HG03159 (cell line): ENCODE data around the gene KDM1B.
"Not testable (repeated sequence)": the region's sequence is repeated elsewhere in the genome, so short reads cannot be mapped to it uniquely, and the experiment has no call there.

Experiments used
- ATAC-seq: cut with Tn5 transposase; IDR thresholded peaks from one replicate; pipeline ENCODE4 v1.9.1; 2021; ENCODE audit warnings: mild to moderate bottlenecking, moderate library complexity; ENCODE audit not compliant: unreplicated experiment

The KDM1B gene

DNA sequence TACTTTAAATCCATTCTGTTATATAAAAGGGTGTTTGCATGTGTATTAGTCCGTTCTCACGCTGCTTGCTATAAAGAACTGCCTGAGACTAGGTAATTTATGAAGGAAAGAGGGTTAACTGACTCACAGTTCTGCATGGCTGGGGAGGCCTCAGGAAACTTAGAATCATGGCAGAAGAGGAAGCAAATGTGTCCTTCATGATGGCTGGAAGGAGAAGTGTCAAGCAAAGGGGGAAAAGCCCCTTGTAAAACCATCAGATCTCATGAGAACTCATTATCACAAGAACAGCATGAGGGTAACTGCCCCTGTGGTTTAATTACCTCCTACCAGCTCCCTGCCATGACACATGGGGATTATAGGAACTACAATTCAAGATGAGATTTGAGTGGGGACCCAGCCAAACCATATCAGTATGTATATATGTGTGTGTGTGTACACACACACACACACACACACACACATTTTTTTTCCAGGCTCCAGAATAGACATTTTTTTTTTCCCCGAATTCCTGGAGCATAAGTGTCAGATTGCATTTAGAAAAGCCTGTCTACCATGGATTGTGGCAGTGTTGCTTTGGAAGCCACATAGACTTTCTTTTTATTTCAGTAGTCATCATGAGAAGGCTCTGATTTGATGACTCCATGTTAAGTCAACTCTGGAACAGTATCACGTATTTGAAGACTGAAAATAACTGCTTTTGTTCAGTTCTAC, 31.5 kb downstream of the KDM1B start:
- ATAC-seq: no peak

DNA sequence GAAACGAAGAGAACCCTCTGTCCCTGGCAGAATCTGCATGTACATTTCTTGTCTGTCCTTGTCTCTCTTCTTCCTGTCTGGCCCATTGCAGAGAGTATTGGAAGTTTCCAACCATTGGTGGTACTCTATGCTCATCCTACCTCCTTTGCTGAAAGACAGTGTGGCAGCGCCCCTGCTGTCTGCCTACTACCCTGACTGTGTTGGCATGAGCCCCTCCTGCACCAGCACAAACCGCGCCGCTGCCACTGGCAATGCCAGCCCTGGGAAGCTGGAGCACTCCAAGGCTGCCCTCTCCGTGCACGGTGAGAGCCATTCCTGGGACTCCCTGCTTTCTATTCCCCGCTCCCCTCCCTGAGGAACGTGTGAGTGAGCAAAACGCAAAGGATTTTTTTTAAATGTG, 32.5 kb downstream of the KDM1B start:
- ATAC-seq: no peak

DNA sequence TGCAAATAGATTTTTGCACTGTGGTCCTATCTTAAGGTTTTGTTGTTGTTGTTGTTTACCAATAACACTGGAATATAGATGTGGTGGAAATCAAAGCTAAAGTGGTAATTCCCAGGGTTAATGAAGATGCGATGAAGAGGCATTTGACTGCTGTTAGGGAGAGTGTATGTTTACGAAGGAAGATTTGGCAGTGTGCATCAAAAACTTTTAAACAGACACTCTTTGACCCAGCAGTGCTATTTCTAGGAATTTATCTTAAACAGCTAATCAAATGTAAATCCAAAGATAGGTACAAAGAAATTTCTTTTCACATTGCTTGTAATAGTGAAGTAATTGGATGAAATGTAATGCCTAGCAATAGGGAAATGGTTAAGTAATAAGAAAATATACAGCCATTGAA, 34.0 kb downstream of the KDM1B start:
- no peak for ATAC-seq

DNA sequence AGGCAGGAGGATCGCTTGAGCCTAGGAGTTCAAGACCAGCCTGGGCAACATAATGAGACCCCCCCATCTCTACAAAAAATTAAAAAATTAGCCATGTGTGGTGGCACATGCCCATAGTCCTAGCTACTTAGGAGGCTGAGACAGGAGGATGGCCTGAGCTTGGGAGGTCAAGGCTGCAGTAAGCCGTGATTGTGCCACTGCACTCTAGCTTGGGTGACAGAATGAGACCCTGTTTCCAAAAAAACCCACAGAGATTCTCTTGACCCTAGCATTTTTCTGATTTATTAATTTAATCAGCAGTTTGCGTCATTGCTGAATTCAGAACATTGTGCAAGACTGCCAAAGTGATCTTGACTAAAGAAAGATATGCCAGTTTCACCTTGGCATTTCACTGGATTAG, 36.8 kb downstream of the KDM1B start:
- ATAC-seq: no peak

DNA sequence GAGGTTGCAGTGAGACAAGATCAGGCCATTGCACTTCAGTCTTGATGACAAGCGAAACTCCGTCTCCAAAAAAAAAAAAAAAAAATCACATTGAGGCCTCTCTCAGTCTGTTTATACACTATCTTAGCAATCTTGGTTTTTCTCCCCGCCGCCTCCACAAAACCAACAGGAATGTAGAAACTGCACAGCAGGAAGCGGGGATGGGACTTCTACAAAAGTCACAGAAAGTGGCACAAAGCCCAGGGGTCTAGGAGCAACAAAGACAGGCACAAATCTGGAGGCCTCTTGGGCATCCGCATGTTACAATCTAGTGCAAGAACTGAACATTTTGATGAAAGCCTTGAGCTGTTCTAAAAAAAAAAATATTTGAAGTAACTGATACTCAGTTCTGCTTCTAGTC, 48.6 kb downstream of the KDM1B start:
- no peak for ATAC-seq

DNA sequence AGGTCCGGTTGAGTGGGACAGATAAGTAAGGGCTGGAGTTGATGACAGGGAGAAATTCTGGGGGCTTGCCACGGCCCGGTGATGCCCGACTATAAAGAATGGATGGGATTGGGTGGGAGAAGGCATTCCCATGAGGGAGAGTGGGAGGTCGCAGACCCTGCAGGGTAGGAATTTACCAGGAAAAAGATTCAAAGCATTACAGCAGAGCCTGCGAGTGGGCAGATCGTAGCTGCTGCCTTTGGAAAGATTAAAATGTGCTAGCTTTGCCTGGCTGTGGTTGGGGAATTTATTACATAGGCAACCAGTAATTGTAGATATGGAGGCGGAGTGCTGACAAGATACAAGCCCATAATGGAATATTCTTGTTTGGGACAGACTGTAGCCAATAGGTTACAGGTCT, 49.5 kb downstream of the KDM1B start:
- no peak for ATAC-seq

DNA sequence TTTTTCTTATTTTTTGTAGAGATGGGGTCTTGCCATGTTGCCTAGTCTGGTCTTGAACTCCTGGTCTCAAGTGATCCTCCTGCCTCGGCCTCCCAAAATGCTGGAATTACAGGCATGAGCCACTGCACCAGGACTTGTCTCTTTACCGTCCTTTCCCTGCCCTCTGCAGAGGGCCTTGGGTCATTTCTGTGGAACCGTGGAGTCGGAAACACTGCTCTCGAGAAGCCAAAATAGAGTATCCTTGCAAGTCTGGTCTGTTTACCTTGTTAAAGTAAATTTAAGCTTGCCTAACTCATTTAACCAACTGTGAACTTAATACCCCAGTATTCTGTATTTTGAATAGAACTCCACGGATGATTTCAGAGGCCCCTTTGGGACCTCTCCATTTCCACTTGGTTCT, 51.4 kb downstream of the KDM1B start:
- no peak for ATAC-seq

DNA sequence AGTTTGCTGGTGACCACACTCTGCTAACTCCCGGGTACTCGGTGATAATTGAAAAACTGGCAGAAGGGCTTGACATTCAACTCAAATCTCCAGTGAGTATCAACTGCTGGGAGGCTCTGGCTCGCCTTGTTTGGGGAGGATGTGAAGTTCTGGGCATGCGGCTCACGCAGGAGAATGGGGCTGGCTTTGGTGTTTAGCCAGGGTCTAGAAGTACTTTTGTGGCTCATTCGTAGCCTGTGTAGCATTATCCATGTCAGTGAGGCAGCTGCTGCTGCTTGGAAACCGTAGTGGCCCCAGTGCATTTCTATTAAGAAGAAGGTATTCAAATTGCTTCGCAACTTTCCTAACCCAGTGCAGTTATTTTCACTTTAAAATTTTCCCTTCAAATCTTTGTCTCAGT, 52.2 kb downstream of the KDM1B start:
- ATAC-seq: no peak

DNA sequence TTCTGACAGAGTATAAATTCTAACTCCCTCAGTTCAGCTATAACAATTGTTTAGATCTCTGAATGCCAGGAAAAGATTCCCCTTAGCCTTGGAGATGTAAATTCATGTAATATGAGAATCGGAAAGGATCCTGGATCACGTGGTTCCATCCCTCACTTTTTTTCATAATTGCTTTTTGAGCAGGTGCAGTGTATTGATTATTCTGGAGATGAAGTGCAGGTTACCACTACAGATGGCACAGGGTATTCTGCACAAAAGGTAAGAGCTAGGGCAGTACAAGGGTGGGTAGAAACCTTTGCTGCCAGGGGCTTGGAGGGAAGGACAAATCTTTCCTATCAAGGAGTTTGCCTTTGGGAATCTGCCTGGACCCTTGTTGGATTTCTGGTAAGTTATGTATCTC, 52.7 kb downstream of the KDM1B start:
- ATAC-seq: no peak

DNA sequence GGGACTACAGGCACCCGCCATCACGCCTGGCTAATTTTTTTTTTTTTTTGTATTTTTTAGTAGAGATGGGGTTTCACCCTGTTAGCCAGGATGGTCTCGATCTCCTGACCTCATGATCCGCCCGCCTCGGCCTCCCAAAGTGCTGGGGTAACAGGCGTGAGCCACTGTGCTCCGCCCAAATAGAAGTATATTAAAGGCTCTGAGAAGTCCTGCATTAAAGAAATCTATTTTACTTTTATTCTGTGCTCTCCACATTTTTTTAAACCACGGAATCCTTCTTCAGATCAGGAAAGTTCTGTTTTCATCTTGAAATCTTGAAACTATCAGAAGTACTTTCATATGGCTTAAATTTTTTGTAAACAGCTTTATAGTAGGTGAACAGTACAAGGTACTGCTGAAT, 53.6 kb downstream of the KDM1B start:
- ATAC-seq: not testable (repeated sequence)

DNA sequence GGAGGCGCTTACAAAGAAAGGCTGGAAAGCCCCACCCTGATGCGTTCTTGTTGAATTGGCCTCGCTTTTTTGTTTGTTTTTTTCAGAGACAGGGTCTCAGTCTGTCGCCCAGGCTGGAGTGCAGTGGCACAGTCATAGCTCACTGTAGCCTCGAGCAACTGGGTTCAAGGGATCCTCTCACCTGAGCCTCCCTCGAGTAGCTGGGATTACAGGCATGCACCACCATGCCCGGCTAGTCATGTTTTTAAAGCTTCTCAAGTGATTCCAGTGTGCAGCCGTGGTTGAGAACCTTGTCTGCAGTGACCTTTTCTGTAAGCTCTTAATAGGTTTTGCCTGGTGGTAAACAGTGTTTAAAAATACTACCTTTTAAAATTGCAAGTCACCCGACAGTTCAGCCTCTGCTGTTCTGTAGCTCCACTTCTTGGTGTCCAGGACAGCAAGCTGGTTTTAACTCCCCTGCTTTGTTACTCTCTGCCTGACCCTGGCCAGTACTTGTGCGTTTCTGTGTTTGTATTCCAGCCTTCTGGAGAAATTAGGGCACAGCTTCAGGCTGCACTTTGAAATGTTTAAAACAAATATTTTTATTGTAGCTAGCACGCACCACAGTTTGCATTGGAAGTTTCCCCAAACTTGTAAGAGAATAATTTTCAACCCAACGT, 54.4 kb downstream of the KDM1B start:
- no peak for ATAC-seq

DNA sequence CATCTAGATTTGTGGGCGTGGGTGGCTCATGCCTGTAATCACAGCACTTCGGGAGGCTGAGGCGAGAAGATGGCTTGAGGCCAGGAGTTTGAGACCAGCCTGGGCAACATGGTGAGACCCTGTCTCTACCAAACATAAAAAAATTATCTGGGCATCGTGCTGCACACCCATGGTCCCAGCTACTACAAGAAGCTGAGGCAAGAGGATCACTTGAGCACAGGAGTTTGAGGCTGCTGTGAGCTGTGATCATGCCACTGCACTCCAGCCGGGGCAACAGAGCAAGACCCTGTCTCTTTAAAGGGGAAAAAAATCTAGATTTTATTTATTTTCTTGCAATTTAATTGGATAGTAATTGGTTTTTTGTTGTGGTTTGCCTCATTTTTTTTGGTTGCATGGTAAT, 55.5 kb downstream of the KDM1B start:
- ATAC-seq: no peak

DNA sequence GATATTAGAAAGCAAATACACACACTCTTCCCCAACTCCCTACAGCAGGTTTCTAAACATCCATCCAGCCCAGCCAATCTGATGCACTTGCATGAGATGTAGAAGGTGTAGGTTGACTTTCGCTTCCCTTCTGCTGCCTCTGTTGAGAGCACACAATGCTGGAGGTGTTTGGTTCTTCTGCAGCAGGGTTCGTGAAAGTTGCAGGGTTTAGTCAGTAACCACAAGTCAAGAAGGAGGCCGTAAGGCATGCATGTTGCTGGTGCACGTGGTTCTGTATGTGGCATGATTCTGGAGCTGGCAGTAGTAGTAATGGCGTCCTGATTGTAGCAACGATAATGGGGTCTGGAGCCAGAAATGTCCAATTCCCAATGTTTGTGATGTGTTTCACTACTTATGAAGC, 56.1 kb downstream of the KDM1B start:
- peak; percentile 93 for ATAC-seq

DNA sequence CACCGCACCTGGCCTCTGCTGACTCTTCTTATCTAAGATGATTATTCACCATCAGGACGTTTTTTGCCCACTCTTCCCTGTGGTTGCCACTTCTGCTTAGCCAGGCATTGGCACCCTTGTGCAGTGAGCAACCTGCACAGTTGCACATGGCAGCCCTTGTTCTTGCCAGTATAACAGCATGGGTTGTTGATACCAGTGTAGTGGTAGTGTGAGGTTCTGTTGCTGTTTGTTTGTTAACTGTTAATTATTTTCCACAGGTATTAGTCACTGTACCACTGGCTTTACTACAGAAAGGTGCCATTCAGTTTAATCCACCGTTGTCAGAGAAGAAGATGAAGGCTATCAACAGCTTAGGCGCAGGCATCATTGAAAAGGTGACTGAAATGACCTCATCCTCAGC, 57.0 kb downstream of the KDM1B start:
- ATAC-seq: no peak

DNA sequence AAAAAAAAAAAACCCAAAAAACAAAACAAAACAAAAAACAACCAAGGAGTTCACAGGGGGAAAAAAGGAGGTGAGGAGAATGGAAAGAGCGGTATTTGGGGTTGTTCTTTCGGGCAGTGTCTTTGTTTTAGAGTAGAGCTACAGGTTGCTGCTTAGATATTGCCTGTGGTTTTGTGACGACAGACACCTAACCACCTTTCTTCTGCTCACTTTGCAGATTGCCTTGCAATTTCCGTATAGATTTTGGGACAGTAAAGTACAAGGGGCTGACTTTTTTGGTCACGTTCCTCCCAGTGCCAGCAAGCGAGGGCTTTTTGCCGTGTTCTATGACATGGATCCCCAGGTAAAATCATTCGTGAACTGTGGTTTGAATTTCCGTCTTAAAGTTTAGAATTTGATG, 58.2 kb downstream of the KDM1B start:
- ATAC-seq: no peak

DNA sequence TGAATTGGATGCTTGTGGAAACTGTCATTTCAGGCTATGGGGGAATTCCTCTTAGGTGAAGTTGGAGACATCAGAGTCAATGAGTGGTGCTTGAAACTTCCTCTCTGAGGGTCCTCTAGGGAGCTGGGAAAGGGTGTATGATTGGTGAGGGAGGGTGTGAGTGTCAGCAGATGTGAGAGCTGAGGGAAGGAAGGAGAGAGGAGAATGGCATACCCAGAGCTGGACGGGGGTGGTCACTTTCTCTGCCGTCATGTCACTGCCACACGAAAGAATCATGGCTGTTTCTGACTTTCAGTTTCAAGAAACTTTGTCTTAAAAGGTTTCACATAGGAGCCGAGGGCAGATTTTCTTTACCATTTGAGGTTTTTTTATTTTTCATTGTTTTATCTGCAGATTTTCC, 58.8 kb downstream of the KDM1B start:
- no peak for ATAC-seq

DNA sequence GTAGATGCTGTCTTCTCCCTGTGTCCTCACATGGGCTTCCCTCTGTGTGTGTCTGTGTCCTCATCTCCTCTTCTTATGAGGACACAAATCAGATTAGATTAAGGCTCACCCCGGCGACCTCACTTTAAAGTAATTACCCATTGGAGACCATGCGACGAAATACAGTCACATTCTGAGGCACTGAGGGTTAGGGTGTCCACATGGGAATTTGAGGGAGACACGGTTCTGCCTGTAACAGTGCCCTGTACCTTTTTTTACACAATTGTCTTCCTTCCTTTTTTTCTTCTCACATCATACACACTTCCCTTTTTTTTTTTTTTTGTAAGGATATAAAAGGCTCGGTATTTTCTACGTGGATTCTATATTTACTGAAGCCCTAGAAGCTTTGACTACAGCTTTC, 60.2 kb downstream of the KDM1B start:
- no peak for ATAC-seq

DNA sequence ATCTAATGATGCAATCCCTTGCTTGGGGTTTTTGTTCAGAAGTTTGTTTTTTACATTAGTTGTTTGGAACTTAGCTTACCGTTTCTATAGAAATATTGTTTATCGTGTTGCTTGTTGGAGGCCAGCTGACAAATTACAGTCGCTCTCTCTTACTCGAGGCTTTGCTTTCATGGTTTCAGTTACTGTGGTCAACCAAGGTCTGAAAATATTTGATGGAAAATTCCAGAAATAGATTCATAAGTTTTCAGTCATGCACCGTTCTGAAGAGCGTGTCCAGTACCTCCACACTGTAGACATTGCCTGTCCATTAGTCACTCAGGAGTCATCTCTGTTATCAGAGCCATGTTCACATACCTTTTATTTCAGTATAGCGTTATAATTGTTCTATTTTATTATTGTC, 61.2 kb downstream of the KDM1B start:
- ATAC-seq: peak; percentile 51

DNA sequence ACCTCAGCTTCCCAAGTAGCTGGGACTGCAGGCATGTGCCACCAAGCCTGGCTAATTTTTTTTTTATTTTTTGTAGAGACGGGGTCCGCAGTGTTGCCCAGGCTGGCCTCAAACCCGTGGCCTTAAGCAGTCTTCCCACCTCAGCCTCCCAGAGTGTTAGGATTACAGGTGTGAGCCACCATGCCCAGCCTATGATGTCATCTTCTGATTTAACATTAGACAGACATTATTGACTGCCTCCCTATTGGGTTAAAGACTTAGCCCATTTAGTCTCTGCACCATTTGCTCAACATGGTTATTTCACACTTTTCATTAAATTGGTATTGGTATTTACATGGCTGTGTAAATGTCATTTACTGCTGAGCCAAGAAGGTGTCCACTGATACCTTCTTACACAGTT, 63.0 kb downstream of the KDM1B start:
- no peak for ATAC-seq

DNA sequence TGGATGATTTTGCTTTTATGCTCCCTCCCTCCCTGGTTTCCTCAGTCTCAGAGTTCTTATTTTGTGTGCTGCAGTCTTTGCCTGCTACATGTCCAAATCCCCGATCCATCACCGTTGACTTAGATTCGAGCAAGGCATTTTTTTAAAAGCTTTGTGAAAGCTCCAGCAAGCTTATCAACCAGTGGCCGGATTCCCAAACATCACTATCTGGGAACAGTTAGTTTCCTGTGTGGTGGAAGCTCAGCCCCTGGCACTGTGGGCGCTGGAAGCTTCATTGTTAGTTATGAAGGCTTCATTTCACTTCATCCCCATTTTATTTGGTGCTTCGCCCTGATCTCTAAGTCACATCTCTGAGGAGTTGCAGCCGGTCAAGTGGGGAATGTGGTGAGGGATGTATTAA, 64.4 kb downstream of the KDM1B start:
- no peak for ATAC-seq

DNA sequence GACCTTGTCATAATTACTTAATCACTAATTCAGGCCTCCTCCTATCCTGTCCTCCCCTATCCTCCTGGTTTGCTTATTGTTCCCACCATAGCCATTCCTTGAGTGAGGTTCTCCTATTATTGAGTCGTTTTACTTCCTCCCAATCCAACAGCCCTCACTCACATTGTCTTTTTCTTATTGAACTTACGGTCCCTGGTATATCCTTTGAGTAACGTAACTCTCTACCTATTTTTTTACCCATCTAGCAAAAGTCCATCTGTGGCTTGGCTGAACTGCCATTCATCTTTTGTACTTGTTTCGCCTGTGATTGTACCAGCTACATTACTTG, 66.0 kb downstream of the KDM1B start:
- no peak for ATAC-seq

DNA sequence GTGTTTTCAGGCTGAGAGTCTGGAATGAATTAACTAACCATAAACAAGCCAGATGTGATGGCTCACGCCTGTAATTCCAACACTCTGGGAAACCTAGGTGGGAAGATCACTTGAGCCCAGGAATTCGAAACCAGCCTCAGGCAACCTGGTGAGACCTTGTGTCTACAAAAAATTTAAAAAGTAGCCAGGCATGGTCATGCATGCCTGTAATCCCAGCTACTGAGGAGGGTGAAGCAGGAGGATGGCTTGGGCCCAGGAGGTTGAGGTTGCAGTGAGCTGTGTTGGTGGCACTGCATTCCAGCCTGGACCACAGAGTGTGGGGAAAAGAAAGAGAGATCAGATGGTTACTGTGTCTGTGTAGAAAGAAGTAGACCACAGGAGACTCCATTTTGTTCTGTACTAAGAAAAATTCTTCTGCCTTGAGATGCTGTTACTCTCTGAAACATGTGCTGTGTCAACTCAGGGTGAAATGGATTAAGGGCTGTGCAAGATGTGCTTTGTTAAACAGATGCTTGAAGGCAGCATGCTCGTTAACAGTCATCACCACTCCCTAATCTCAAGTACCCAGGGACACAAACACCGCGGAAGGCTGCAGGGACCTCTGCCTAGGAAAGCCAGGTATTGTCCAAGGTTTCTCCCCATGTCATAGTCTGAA, 71.4 kb downstream of the KDM1B start:
- not testable (repeated sequence) for ATAC-seq

DNA sequence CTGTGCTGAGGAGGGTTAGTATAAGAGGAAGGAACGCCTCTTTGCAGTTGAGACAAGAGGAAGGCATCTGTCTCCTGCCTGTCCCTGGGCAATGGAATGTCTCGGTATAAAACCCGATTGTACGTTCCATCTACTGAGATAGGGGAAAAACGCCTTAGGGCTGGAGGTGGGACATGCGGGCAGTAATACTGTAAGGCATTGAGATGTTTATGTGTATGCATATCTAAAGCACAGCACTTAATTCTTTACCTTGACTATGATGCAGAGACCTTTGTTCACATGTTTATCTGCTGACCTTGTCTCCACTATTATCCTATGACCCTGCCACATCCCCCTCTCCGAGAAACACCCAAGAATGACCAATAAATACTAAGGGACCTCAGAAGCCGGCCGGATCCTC, 71.9 kb downstream of the KDM1B start:
- not testable (repeated sequence) for ATAC-seq
